Endothelial cell of umbilical vein (primary cell): ENCODE results near the gene BLNK. TPM values are rescaled to one million over a fixed set of nuclear protein-coding genes. Genes with fewer than 3 reads are reported as not detected.

Experiments
- BruUV-seq: library from RNA; stranded (reverse); fragments of 400-500 nt; replicated peaks from 2 replicates; lab custom pipeline; 2021; lab: Mats Ljungman, UMichigan
- CTCF ChIA-PET: fragments of 300-600, 350-600 bp; sonication (Branson Sonifier 250); formaldehyde crosslinking; loops from one replicate; lab custom pipeline; 2021; ENCODE audit warnings: antibody characterized with exemption, inconsistent platforms; lab: Charles Lee
- POLR2A ChIA-PET: fragments of 300-600, 350-600 bp; sonication (Branson Sonifier 250); formaldehyde crosslinking; loops from one replicate; lab custom pipeline; 2021; ENCODE audit warnings: antibody characterized with exemption, inconsistent platforms; lab: Charles Lee
- DNase-seq: peaks from one replicate; pipeline ENCODE4 v3.0.0-alpha.2; 2011; ENCODE audit warnings: low read depth, low spot score
- FAIRE-seq: peaks from 2 replicates; lab custom pipeline; 2011; peaks lifted over from hg19 to GRCh38; lab: Jason Lieb, UNC
- H2AFZ ChIP-seq: 2 replicates; pipeline ENCODE4 v1.6.0; 2012; ENCODE audit warnings: low read depth, low read length, control low read depth, inconsistent platforms
- H3K27ac ChIP-seq: 2 replicates; pipeline ENCODE4 v1.5.1; 2011; ENCODE audit warnings: low read depth, mild to moderate bottlenecking, control low read depth, low read length, moderate library complexity; ENCODE audit not compliant: insufficient read depth
- H3K27me3 ChIP-seq, 2 experiments: 2 replicates each; pipeline versions ENCODE4 v1.6.0 to v1.6.1; 2011; ENCODE audit warnings: low read length in 2 of 2, mixed read lengths in 1 of 2; ENCODE audit not compliant: control insufficient read depth in 2 of 2, insufficient read depth in 2 of 2
- H3K36me3 ChIP-seq, 2 experiments: 2 replicates in 1 of 2; 3 replicates in 1 of 2; pipeline ENCODE4 v1.5.1; 2011; ENCODE audit warnings: low read length in 2 of 2, mild to moderate bottlenecking in 1 of 2, moderate library complexity in 1 of 2; ENCODE audit not compliant: control insufficient read depth in 2 of 2, insufficient read depth in 2 of 2; ENCODE audit errors: extremely low read depth in 1 of 2
- H3K4me1 ChIP-seq: 3 replicates; pipeline ENCODE4 v1.5.1; 2011; ENCODE audit warnings: mild to moderate bottlenecking, low read length; ENCODE audit not compliant: control insufficient read depth, insufficient read depth; ENCODE audit errors: extremely low read depth
- H3K4me2 ChIP-seq: 2 replicates; pipeline ENCODE4 v1.6.1; 2011; ENCODE audit warnings: low read length, control low read depth, mixed read lengths; ENCODE audit not compliant: insufficient read depth
- H3K4me3 ChIP-seq, 3 experiments: fragments of 200-600 bp in 1 of 3; sonication (generic), shearing (Covaris generic) in 1 of 3; replicated peaks in 1 of 3; 2 replicates each; pipeline ENCODE4 v1.5.1; 2011 to 2016; ENCODE audit warnings: control low read depth in 3 of 3, low read length in 3 of 3, mild to moderate bottlenecking in 2 of 3, inconsistent platforms in 1 of 3, low read depth in 1 of 3, moderate library complexity in 1 of 3; ENCODE audit not compliant: insufficient read depth in 1 of 3
- H3K79me2 ChIP-seq: 2 replicates; pipeline ENCODE4 v1.6.0; 2012; ENCODE audit warnings: low read length, inconsistent platforms; ENCODE audit not compliant: control insufficient read depth, insufficient read depth
- H3K9ac ChIP-seq: replicated peaks from 2 replicates; pipeline ENCODE3; 2011; ENCODE audit warnings: low read length, control low read depth; ENCODE audit not compliant: insufficient read depth; ENCODE audit errors: extremely low read depth
- H3K9me1 ChIP-seq: replicated peaks from 3 replicates; pipeline ENCODE4 v1.6.0; 2011; ENCODE audit warnings: mild to moderate bottlenecking, low read length; ENCODE audit not compliant: control insufficient read depth, insufficient read depth; ENCODE audit errors: extremely low read depth
- H3K9me3 ChIP-seq: replicated peaks from 2 replicates; pipeline ENCODE4 v1.5.1; 2012; ENCODE audit warnings: low read length, inconsistent platforms; ENCODE audit not compliant: control insufficient read depth, insufficient read depth
- H4K20me1 ChIP-seq: replicated peaks from 2 replicates; pipeline ENCODE3; 2011; ENCODE audit warnings: mild to moderate bottlenecking, low read length; ENCODE audit not compliant: control insufficient read depth, insufficient read depth; ENCODE audit errors: extremely low read depth
- EZH2 ChIP-seq: IDR thresholded peaks from 2 replicates; pipeline ENCODE4 v1.6.1; 2012; ENCODE audit warnings: borderline replicate concordance, low read depth, mild to moderate bottlenecking, moderate library complexity, low read length, inconsistent platforms; ENCODE audit not compliant: severe bottlenecking
- FOS ChIP-seq: IDR thresholded peaks from 2 replicates; pipeline ENCODE4 v1.6.1; 2011; ENCODE audit warnings: mild to moderate bottlenecking, low read length, moderate library complexity, borderline replicate concordance; ENCODE audit not compliant: insufficient read depth
- JUN ChIP-seq: IDR thresholded peaks from 2 replicates; pipeline ENCODE4 v1.6.1; 2011; ENCODE audit warnings: borderline replicate concordance, low read depth; ENCODE audit not compliant: insufficient read length, insufficient read depth
- MAX ChIP-seq: IDR thresholded peaks from 2 replicates; pipeline ENCODE4 v1.6.1; 2011; ENCODE audit not compliant: insufficient read depth, insufficient read length
- MYC ChIP-seq: IDR thresholded peaks from one replicate; pipeline ENCODE4 v1.6.1; 2011; ENCODE audit warnings: mild to moderate bottlenecking, low read depth, low read length
- POLR2A ChIP-seq: IDR thresholded peaks from 2 replicates; pipeline ENCODE4 v1.6.1; 2012; ENCODE audit warnings: low read depth, mild to moderate bottlenecking, control low read depth, low read length
- POLR2AphosphoS5 ChIP-seq: IDR thresholded peaks from 2 replicates; pipeline ENCODE4 v1.6.1; 2012; ENCODE audit warnings: low read depth, mild to moderate bottlenecking, control low read depth, low read length, moderate library complexity; ENCODE audit not compliant: insufficient read depth
- dilution Hi-C: fragments of 300-500 bp; cut with MboI; formaldehyde crosslinking; loops from one replicate; pipeline ENCODE4 v1.15.0; 2019; ENCODE audit warnings: low sequenced_read_pairs; ENCODE audit not compliant: extremely low pct_ligation_motif_present
- intact Hi-C: fragments of 100-400 bp; cut with micrococcal nuclease; formaldehyde crosslinking; loops from one replicate; pipeline ENCODE4 v1.10.0; 2022
- polyA plus RNA-seq, 4 experiments: library from polyadenylated mRNA; depleted of rRNA in 3 of 4; stranded (reverse) in 3 of 4; unstranded in 1 of 4; fragments of >200 nt; gene quantifications; 2 replicates each; pipeline versions ENCODE4 v1.2.1 to v1.2.3, GENCODE V29; 2011 to 2012; ENCODE audit warnings: missing spikeins in 1 of 4
- total RNA-seq: library from RNA; stranded (reverse); gene quantifications from 2 replicates; pipeline ENCODE4 v1.2.3, GENCODE V29; 2021
- TF ChIP-seq, protein P1 (sequence below), 2 donors: IDR thresholded peaks; 1 replicate in 1 of 2; 2 replicates in 1 of 2; pipeline ENCODE4 v1.5.1; 2011; ENCODE audit warnings: low read length in 2 of 2, mild to moderate bottlenecking in 2 of 2, moderate library complexity in 2 of 2, control low read depth in 1 of 2, inconsistent platforms in 1 of 2, low read depth in 1 of 2; ENCODE audit not compliant: insufficient read depth in 1 of 2; ENCODE audit errors: extremely low read depth in 1 of 2

Gene BLNK
- total and polyA plus RNA-seq, 2 donors (not counting 3 experiments of a cell fraction or from before 2014, with no cell fraction given), result not detected

DNA sequence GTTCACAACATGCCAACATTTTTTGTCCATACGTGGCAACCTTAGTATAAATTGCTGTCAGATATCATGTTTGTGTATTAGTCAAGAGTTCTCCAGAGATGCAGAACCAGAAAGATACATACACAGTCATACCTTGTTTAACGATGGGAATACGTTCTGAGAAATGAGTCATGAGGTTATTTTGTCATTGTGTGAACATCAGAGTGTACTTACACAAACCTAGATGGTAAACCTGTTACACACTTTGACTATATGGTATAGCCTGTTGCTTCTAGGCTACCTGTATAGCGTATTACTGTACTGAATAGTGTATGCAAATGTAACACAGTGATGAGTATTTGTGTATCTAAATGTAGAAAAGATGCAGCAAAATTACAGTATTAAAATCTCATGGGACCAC lies 118.9 kb downstream of the BLNK start:
- DNase-seq (no peak), FAIRE-seq (no peak)
- Histone ChIP-seq H4K20me1 (no peaks in the 10 kb centered on the region), H3K9me1 (no peaks in the 10 kb centered on the region), H2AFZ (no peak overlapping the region), H3K79me2 (no peaks in the 10 kb centered on the region), H3K36me3 (peaks cover 4 to 5% of the 10 kb centered on the region in 2 experiments), H3K9me3 (no peaks in the 10 kb centered on the region), H3K27ac (no peak overlapping the region), H3K4me1 (no peaks in the 10 kb centered on the region), H3K4me2 (no peak overlapping the region), H3K9ac (no peak overlapping the region), H3K27me3 (no peaks in the 10 kb centered on the region), H3K4me3 (no peak overlapping the region)
- ChIA-PET CTCF (no interaction called here), POLR2A (no interaction called here)
- intact Hi-C loops (no loop called here), dilution Hi-C loops (no loop called here)
- no TSS peak for BruUV-seq
- TF ChIP-seq POLR2A, result no peak
- TF ChIP-seq FOS, result no peak
- TF ChIP-seq POLR2AphosphoS5, result no peak
- no peak for TF ChIP-seq EZH2
- TF ChIP-seq, protein P1, sequence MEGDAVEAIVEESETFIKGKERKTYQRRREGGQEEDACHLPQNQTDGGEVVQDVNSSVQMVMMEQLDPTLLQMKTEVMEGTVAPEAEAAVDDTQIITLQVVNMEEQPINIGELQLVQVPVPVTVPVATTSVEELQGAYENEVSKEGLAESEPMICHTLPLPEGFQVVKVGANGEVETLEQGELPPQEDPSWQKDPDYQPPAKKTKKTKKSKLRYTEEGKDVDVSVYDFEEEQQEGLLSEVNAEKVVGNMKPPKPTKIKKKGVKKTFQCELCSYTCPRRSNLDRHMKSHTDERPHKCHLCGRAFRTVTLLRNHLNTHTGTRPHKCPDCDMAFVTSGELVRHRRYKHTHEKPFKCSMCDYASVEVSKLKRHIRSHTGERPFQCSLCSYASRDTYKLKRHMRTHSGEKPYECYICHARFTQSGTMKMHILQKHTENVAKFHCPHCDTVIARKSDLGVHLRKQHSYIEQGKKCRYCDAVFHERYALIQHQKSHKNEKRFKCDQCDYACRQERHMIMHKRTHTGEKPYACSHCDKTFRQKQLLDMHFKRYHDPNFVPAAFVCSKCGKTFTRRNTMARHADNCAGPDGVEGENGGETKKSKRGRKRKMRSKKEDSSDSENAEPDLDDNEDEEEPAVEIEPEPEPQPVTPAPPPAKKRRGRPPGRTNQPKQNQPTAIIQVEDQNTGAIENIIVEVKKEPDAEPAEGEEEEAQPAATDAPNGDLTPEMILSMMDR (IDR thresholded peaks at IDR 0.05; ENCODE audit: extremely low read depth in 1 of 2, insufficient read depth in 1 of 2, low read depth in 1 of 2, low read length in 2 of 2), result no peak
- TF ChIP-seq MYC, result no peak
- TF ChIP-seq MAX, result no peak
- no peak for TF ChIP-seq JUN

Other genes with a start within 250 kb of the BLNK start
- gene CCNJ, start 228.0 kb downstream of the BLNK start, total RNA-seq, result 22.4 and 25.5 TPM in 2 replicates
- 23.5 and 27.6 TPM in 2 replicates for gene CCNJ, start 228.0 kb downstream of the BLNK start, polyA plus RNA-seq
- gene ZNF518A, start 141.3 kb downstream of the BLNK start, total RNA-seq, result 11.9 and 12.1 TPM in 2 replicates
- gene ZNF518A, start 141.3 kb downstream of the BLNK start, polyA plus RNA-seq, result 1.9 and 2.9 TPM in 2 replicates
- not detected in 2 replicates for gene DNTT, start 32.9 kb upstream of the BLNK start, total RNA-seq
- not detected in 2 replicates for gene DNTT, start 32.9 kb upstream of the BLNK start, polyA plus RNA-seq
- not detected in 2 replicates for gene OPALIN, start 87.4 kb upstream of the BLNK start, total RNA-seq
- gene OPALIN, start 87.4 kb upstream of the BLNK start, polyA plus RNA-seq, result not detected in 2 replicates
- 0.05 and 0.20 TPM in 2 replicates for gene TLL2, start 242.4 kb upstream of the BLNK start, total RNA-seq
- gene TLL2, start 242.4 kb upstream of the BLNK start, polyA plus RNA-seq, result 0.03 and 0.10 TPM in 2 replicates